Prostate gland (tissue), 2 donors: ENCODE data around the gene WASF3.

Source experiments
- CTCF ChIP-seq, 4 experiments: fragments of 200-600 bp in 2 of 4; fragments of 450-650 bp in 2 of 4; sonication (generic) in 2 of 4; IDR thresholded peaks; 1 replicate in 3 of 4; 2 replicates in 1 of 4; pipeline ENCODE4 v1.5.1; 2016 to 2019; ENCODE audit warnings: antibody characterized with exemption in 4 of 4, mild to moderate bottlenecking in 2 of 4, moderate library complexity in 2 of 4
- POLR2A ChIP-seq: fragments of 450-650 bp; IDR thresholded peaks from one replicate; pipeline ENCODE4 v1.6.1; 2016; ENCODE audit warnings: antibody characterized with exemption, mild to moderate bottlenecking
- POLR2AphosphoS5 ChIP-seq: sonication (generic); formaldehyde crosslinking; IDR thresholded peaks from one replicate; pipeline ENCODE4 v1.6.1; 2017; ENCODE audit warnings: antibody characterized with exemption

DNA sequence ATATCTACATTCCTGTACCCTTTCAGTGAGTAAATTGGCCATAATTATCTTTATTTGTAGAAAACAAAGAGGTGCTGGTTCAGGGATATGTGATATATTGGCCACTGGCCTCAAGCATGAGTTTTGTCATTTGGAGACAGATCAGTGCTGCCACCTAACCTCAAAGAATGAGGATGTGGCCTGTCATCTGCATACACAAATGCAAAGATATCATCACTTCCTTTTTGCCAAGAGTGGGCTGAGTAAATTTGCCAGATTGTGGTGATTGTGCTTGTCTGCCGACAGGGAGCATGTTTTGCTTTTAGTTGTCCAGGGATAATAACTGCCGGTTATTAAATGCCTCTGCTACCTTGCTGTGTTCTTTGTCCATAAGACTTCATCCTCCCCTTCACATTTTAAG lies 44.2 kb downstream of the WASF3 start:
- peak in 1 of 4 experiments; percentile 15 for TF ChIP-seq CTCF (IDR thresholded peaks at IDR 0.05)
- no peak for TF ChIP-seq POLR2A
- no peak for TF ChIP-seq POLR2AphosphoS5
